SK-N-SH (cell line): ENCODE results near the gene EHD2. TPM values are rescaled to one million over a fixed set of nuclear protein-coding genes. Genes with fewer than 3 reads are reported as not detected.

Experiments used
- CTCF ChIA-PET: fragments of 300-600, 350-600 bp; formaldehyde crosslinking; extraction: SDS; loops from one replicate; lab custom pipeline; 2021; lab: Yijun Ruan, JAX
- POLR2A ChIA-PET: fragments of 350-600 bp; sonication (Branson Sonifier 250); formaldehyde crosslinking; extraction: SDS; loops from one replicate; lab custom pipeline; 2020; ENCODE audit warnings: antibody characterized with exemption, inconsistent platforms; lab: Yijun Ruan, JAX
- DNase-seq: peaks from one replicate; pipeline ENCODE4 v3.0.0; 2012
- H2AFZ ChIP-seq: fragments of 200-600 bp; sonication (generic); 2 replicates; pipeline ENCODE4 v1.8.1; 2016; ENCODE audit warnings: antibody characterized with exemption, mild to moderate bottlenecking, low read depth
- H3F3A ChIP-seq: fragments of 200-600 bp; sonication (generic); replicated peaks from 2 replicates; pipeline ENCODE3; 2016; ENCODE audit warnings: antibody characterized with exemption, mild to moderate bottlenecking; ENCODE audit not compliant: insufficient read depth
- H3K27ac ChIP-seq, 2 experiments: fragments of 200-500 bp in 1 of 2; fragments of 200-600 bp in 1 of 2; sonication (Bioruptor generic) in 1 of 2; sonication (generic), shearing (Covaris generic) in 1 of 2; 2 replicates each; pipeline versions ENCODE4 v1.5.1 to v1.6.1; 2014 to 2016; ENCODE audit warnings: low read depth in 2 of 2, inconsistent platforms in 1 of 2, low read length in 1 of 2, mild to moderate bottlenecking in 1 of 2, mixed read lengths in 1 of 2
- H3K27me3 ChIP-seq: fragments of 200-600 bp; sonication (generic), shearing (Covaris generic); 2 replicates; pipeline ENCODE4 v1.6.1; 2016; ENCODE audit warnings: mixed run types; ENCODE audit not compliant: insufficient read depth
- H3K36me3 ChIP-seq, 2 experiments: fragments of 200-500 bp in 1 of 2; fragments of 200-600 bp in 1 of 2; sonication (Bioruptor generic) in 1 of 2; sonication (generic) in 1 of 2; replicated peaks in 1 of 2; 2 replicates each; pipeline versions ENCODE3 to v1.5.1; 2014 to 2016; ENCODE audit warnings: low read length in 1 of 2, mild to moderate bottlenecking in 1 of 2; ENCODE audit not compliant: insufficient read depth in 2 of 2, control insufficient read depth in 1 of 2
- H3K4me1 ChIP-seq, 2 experiments: fragments of 200-500 bp in 1 of 2; fragments of 200-600 bp in 1 of 2; sonication (Bioruptor generic) in 1 of 2; sonication (generic), shearing (Covaris generic) in 1 of 2; 2 replicates each; pipeline versions ENCODE4 v1.5.1 to v1.6.1; 2014 to 2016; ENCODE audit warnings: low read depth in 1 of 2, low read length in 1 of 2, mixed run types in 1 of 2; ENCODE audit not compliant: insufficient read depth in 2 of 2, control insufficient read depth in 1 of 2
- H3K4me2 ChIP-seq: fragments of 200-600 bp; sonication (generic), shearing (Covaris generic); 2 replicates; pipeline ENCODE4 v1.6.1; 2017; ENCODE audit warnings: mixed run types
- H3K4me3 ChIP-seq, 2 experiments: fragments of 200-500 bp in 1 of 2; fragments of 200-600 bp in 1 of 2; sonication (Bioruptor generic) in 1 of 2; sonication (generic), shearing (Covaris generic) in 1 of 2; 2 replicates each; pipeline versions ENCODE4 v1.5.1 to v1.8.1; 2014 to 2016; ENCODE audit warnings: low read depth in 2 of 2, inconsistent platforms in 1 of 2, low read length in 1 of 2, mild to moderate bottlenecking in 1 of 2, mixed read lengths in 1 of 2, moderate library complexity in 1 of 2
- H3K79me2 ChIP-seq: fragments of 200-600 bp; sonication (generic); 2 replicates; pipeline ENCODE4 v1.8.1; 2017; ENCODE audit warnings: mild to moderate bottlenecking; ENCODE audit not compliant: insufficient read depth
- H3K9ac ChIP-seq: fragments of 200-600 bp; sonication (generic); 2 replicates; pipeline ENCODE4 v1.6.1; 2017; ENCODE audit warnings: mixed run types
- H3K9me2 ChIP-seq: fragments of 200-600 bp; sonication (generic); 2 replicates; pipeline ENCODE4 v1.6.1; 2017; ENCODE audit warnings: mixed run types
- H3K9me3 ChIP-seq: fragments of 200-600 bp; sonication (generic); 2 replicates; pipeline ENCODE4 v1.6.1; 2017; ENCODE audit warnings: mixed run types, mild to moderate bottlenecking, moderate library complexity
- H4K20me1 ChIP-seq: fragments of 200-600 bp; sonication (generic); 2 replicates; pipeline ENCODE4 v1.6.1; 2017; ENCODE audit warnings: mild to moderate bottlenecking, mixed run types; ENCODE audit not compliant: insufficient read depth
- CTCF ChIP-seq: fragments of 200-600 bp; sonication (generic); IDR thresholded peaks from 2 replicates; pipeline ENCODE4 v1.6.1; 2017; ENCODE audit warnings: antibody characterized with exemption, mild to moderate bottlenecking, moderate library complexity
- ELF1 ChIP-seq: IDR thresholded peaks from 2 replicates; pipeline ENCODE4 v1.4.0; 2012
- EZH2phosphoT487 ChIP-seq: fragments of 200-600 bp; sonication (generic); IDR thresholded peaks from 2 replicates; pipeline ENCODE4 v1.6.1; 2017; ENCODE audit warnings: low read depth, mixed run types, mild to moderate bottlenecking, antibody characterized with exemption, moderate library complexity, borderline replicate concordance
- FOSL2 ChIP-seq: IDR thresholded peaks from 2 replicates; pipeline ENCODE4 v1.4.0; 2012; ENCODE audit warnings: low read depth, mild to moderate bottlenecking, moderate library complexity, borderline replicate concordance
- IRF3 ChIP-seq: fragments of 150-350 bp; IDR thresholded peaks from 2 replicates; pipeline ENCODE4 v1.6.1; 2016; ENCODE audit warnings: mild to moderate bottlenecking, low read depth, low read length
- JUND ChIP-seq: IDR thresholded peaks from 2 replicates; pipeline ENCODE4 v1.4.0; 2012
- MAX ChIP-seq: IDR thresholded peaks from 2 replicates; pipeline ENCODE4 v1.4.0; 2012; ENCODE audit warnings: low read depth
- MEF2A ChIP-seq: IDR thresholded peaks from 2 replicates; pipeline ENCODE4 v1.4.0; 2012; ENCODE audit warnings: low read depth, borderline replicate concordance
- MXI1 ChIP-seq: IDR thresholded peaks from 2 replicates; pipeline ENCODE4 v1.6.1; 2012; ENCODE audit warnings: mild to moderate bottlenecking, low read depth, low read length, improper control_type of control experiment
- POLR2AphosphoS5 ChIP-seq: IDR thresholded peaks from 2 replicates; pipeline ENCODE4 v1.6.1; 2012; ENCODE audit warnings: low read depth, low read length
- RAD21 ChIP-seq: IDR thresholded peaks from 2 replicates; pipeline ENCODE4 v1.6.1; 2012; ENCODE audit warnings: mild to moderate bottlenecking, low read length
- RFX5 ChIP-seq: IDR thresholded peaks from 2 replicates; pipeline ENCODE4 v1.6.1; 2012; ENCODE audit warnings: mild to moderate bottlenecking, improper control_type of control experiment, low read length
- RXRA ChIP-seq: IDR thresholded peaks from 2 replicates; pipeline ENCODE4 v1.4.0; 2012; ENCODE audit warnings: low read depth, mild to moderate bottlenecking, borderline replicate concordance
- SIN3A ChIP-seq: IDR thresholded peaks from 2 replicates; pipeline ENCODE4 v1.6.1; 2012; ENCODE audit warnings: low read depth, mild to moderate bottlenecking, low read length, moderate library complexity, borderline replicate concordance
- SMC3 ChIP-seq: IDR thresholded peaks from 2 replicates; pipeline ENCODE4 v1.6.1; 2012; ENCODE audit warnings: low read depth, low read length, improper control_type of control experiment
- TAF1 ChIP-seq: IDR thresholded peaks from 2 replicates; pipeline ENCODE4 v1.6.1; 2012; ENCODE audit warnings: low read depth, mild to moderate bottlenecking, low read length, moderate library complexity, borderline replicate concordance
- USF1 ChIP-seq: IDR thresholded peaks from 2 replicates; pipeline ENCODE4 v1.4.0; 2012; ENCODE audit warnings: low read depth, borderline replicate concordance
- USF2 ChIP-seq: fragments of 150-350 bp; IDR thresholded peaks from 2 replicates; pipeline ENCODE4 v1.6.1; 2017; ENCODE audit warnings: antibody characterized with exemption, low read length, low read depth, borderline replicate concordance
- YY1 ChIP-seq: IDR thresholded peaks from 2 replicates; pipeline ENCODE4 v1.4.0; 2012; ENCODE audit warnings: low read depth, mild to moderate bottlenecking
- WGBS: methylation state at CpG from one replicate; pipeline ENCODE4 v1.1.6; 2017; ENCODE audit warnings: low lambda C conversion rate; 5-methylcytosine and 5-hydroxymethylcytosine counted together
- polyA plus RNA-seq, 3 experiments: library from polyadenylated mRNA; depleted of rRNA; stranded (reverse); fragments of >200 nt; gene quantifications; 2 replicates each; pipeline ENCODE4 v1.2.3, GENCODE V29; 2012

EHD2 gene
- polyA plus RNA-seq, 1 of the 3 experiments (the other 2 are of a cell fraction), result 55.5 TPM

GRCh38 chr19:47752440-47753211 is 39.4 kb downstream of the EHD2 start:
- DNase-seq, result no peak
- no peaks in the 10 kb centered on the region for H3K9me3 ChIP-seq
- H3K9ac ChIP-seq, result no peak overlapping the region
- peaks cover 22% of the 10 kb centered on the region; the same call in 1 of the 2 replicates for H3K79me2 ChIP-seq
- WGBS, result 88% methylated on average over 12 of the region's 27 CpGs
- POLR2A ChIA-PET, result no interaction called here
- H3K4me3 ChIP-seq, result no peak overlapping the region
- H3K27ac ChIP-seq, result no peak overlapping the region
- no peak for TF ChIP-seq TAF1
- no peak for TF ChIP-seq USF1
- no peak for TF ChIP-seq MXI1
- no peak for TF ChIP-seq SMC3
- TF ChIP-seq SIN3A, result no peak
- no peak for TF ChIP-seq EZH2phosphoT487
- TF ChIP-seq RXRA, result no peak
- no peak for TF ChIP-seq MAX
- TF ChIP-seq RFX5, result no peak
- no peak for TF ChIP-seq ELF1
- no peak for TF ChIP-seq YY1
- TF ChIP-seq RAD21, result no peak
- no peak overlapping the region for H3K4me2 ChIP-seq
- peaks cover 10% of the 10 kb centered on the region; the same call in 1 of the 2 replicates for H4K20me1 ChIP-seq
- no peaks in the 10 kb centered on the region for H3F3A ChIP-seq
- no peaks in the 10 kb centered on the region; a peak in 1 of 4 replicates for H3K4me1 ChIP-seq
- H2AFZ ChIP-seq, result no peak overlapping the region
- CTCF ChIA-PET, result interaction anchor here (1.5 to 2.8 kb wide), 4 partner anchors 9 to 110 kb away, joined by 3 to 14 read pairs (median 10); no protein-coding TSS in a partner anchor
- H3K9me2 ChIP-seq, result no peaks in the 10 kb centered on the region
- H3K36me3 ChIP-seq, result peaks cover 39 to 75% of the 10 kb centered on the region in 2 experiments
- H3K27me3 ChIP-seq, result no peaks in the 10 kb centered on the region

- Histone ChIP-seq H3K4me2 (no peak overlapping the region), H4K20me1 (peaks cover 13% of the 10 kb centered on the region; the same call in 1 of the 2 replicates), H3K4me3 (no peak overlapping the region), H3F3A (peaks cover 6% of the 10 kb centered on the region), H2AFZ (no peak overlapping the region), H3K36me3 (peaks cover 34 to 79% of the 10 kb centered on the region in 2 experiments), H3K27ac (no peak overlapping the region), H3K4me1 (no peaks in the 10 kb centered on the region), H3K27me3 (no peaks in the 10 kb centered on the region), H3K9me2 (no peaks in the 10 kb centered on the region), H3K9ac (no peak overlapping the region), H3K79me2 (peaks cover 6% of the 10 kb centered on the region; the same call in 1 of the 2 replicates), H3K9me3 (no peaks in the 10 kb centered on the region)
- ChIA-PET POLR2A (no interaction called here), CTCF (interaction anchor here (1.3 to 1.8 kb wide), 2 partner anchors 42 to 55 kb away, joined by 3 to 6 read pairs; no protein-coding TSS in a partner anchor)
- DNase-seq, result no peak
- 98% methylated on average over 23 of the region's 37 CpGs for WGBS
- no peak for TF ChIP-seq RXRA
- no peak for TF ChIP-seq RFX5
- no peak for TF ChIP-seq JUND
- TF ChIP-seq POLR2AphosphoS5, result no peak
- no peak for TF ChIP-seq SMC3
- TF ChIP-seq FOSL2, result no peak
- TF ChIP-seq MEF2A, result no peak
- TF ChIP-seq MXI1, result no peak
- TF ChIP-seq USF2, result no peak
- no peak for TF ChIP-seq CTCF
- no peak for TF ChIP-seq IRF3
Measured at GRCh38 chr19:47754206-47755064, 41.2 kb downstream of the EHD2 start.
